ENCODE results near the gene ZNF497. TPM values are rescaled to one million over a fixed set of nuclear protein-coding genes. Genes with fewer than 3 reads are reported as not detected.

Gene ZNF497
- total RNA-seq, 1 experiment from 2014 or later = 2.6 TPM

GRCh38 chr19:58386576-58387337 lies 24.2 kb upstream of the ZNF497 start, which contains the start of gene RPS5:
Gene RPS5 (plus strand): TSS chr19:58387269. CDS start chr19:58388138, 869 bp downstream.
- Histone ChIP-seq H3K4me1 (ENCODE audit: insufficient read depth, low read length, poor library complexity, severe bottlenecking) (peaks cover 19% of the 10 kb centered on the region), H3K27ac (ENCODE audit: low read depth, low read length, poor library complexity, severe bottlenecking) (peak within 1 kb of the TSS; percentile 98), H3K27me3 (replicated peaks; ENCODE audit: insufficient read depth, low read depth, low read length, poor library complexity) (no peaks in the 10 kb centered on the region), H3K4me3 (ENCODE audit: low read depth, low read length, poor library complexity, severe bottlenecking) (peak within 1 kb of the TSS; percentile 76), H3K9me3 (ENCODE audit: low read depth, low read length, poor library complexity, severe bottlenecking) (no peaks in the 10 kb centered on the region), H3K36me3 (ENCODE audit: insufficient read depth, low read length, poor library complexity, severe bottlenecking) (peaks cover 34% of the 10 kb centered on the region)
- ChIA-PET POLR2A (ENCODE audit: low non-redundant PET) (interaction anchor here (0.6 kb wide), 1 partner anchor 22 kb away, joined by 3 read pairs; the partner anchor contains the start of gene ZNF584), CTCF (no interaction called here)
- TF ChIP-seq CTCF (conservative IDR thresholded peaks at IDR 0.05; ENCODE audit: low read depth, low read length) (no peak), EZH2 (IDR thresholded peaks at IDR 0.05; ENCODE audit: borderline replicate concordance, low read depth, low read length, poor library complexity, severe bottlenecking) (no peak)
- peak; percentile 99 for DNase-seq (ENCODE audit: low spot score)
- BruUV-seq (replicated peaks) = TSS peak; percentile 86
- intact Hi-C loops (cut with micrococcal nuclease; ENCODE audit: unreplicated experiment) = no loop called here

DNA sequence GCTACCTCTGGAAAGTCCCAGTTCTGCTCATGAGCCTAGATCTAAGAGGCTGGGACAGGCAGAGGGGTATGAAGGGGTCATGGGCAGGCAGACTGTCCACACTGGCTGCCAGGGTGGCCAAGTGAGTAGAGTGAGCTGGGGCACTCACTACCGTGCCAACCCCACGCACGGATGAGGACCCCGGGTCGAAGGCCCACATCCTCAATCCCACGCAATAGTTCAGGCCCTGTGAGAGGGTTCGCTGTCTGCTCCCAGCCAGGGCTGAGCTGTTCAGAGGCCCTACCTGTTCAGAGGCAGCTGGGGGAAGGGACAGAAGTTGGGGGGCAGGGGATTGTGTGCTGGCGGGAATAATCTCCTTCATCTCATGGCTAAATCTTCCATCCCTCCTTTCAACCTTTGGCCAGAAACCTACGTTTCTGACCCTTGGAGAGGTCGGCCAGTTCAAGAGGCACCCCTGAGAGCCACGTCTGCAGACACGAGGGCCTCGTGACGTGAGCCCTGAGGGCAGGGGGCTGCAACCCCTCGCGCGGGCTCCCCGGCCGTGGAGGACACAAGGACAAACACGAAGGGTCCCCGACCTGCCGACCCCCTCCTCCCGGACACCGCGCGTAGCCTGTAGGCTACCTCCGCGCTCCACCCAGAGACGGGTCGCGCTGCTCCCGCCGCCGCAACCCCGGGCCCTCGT lies 23.5 kb upstream of the ZNF497 start:
- CTCF ChIA-PET = no interaction called here
- POLR2A ChIA-PET (ENCODE audit: low non-redundant PET) = no interaction called here
- peaks cover 21% of the 10 kb centered on the region for H3K4me1 ChIP-seq (ENCODE audit: insufficient read depth, low read length, poor library complexity, severe bottlenecking)
- intact Hi-C loops (cut with micrococcal nuclease; ENCODE audit: unreplicated experiment) = no loop called here
- no peaks in the 10 kb centered on the region for H3K9me3 ChIP-seq (ENCODE audit: low read depth, low read length, poor library complexity, severe bottlenecking)
- H3K36me3 ChIP-seq (ENCODE audit: insufficient read depth, low read length, poor library complexity, severe bottlenecking) = peaks cover 30% of the 10 kb centered on the region
- DNase-seq (ENCODE audit: low spot score) = no peak
- H3K27ac ChIP-seq (ENCODE audit: low read depth, low read length, poor library complexity, severe bottlenecking) = peak overlapping the region; percentile 98
- TF ChIP-seq EZH2 (IDR thresholded peaks at IDR 0.05; ENCODE audit: borderline replicate concordance, low read depth, low read length, poor library complexity, severe bottlenecking) (no peak), CTCF (conservative IDR thresholded peaks at IDR 0.05; ENCODE audit: low read depth, low read length) (no peak)
- no peaks in the 10 kb centered on the region for H3K27me3 ChIP-seq (replicated peaks; ENCODE audit: insufficient read depth, low read depth, low read length, poor library complexity)
- H3K4me3 ChIP-seq (ENCODE audit: low read depth, low read length, poor library complexity, severe bottlenecking) = peak overlapping the region; percentile 76
- BruUV-seq (replicated peaks) = no TSS peak

DNA sequence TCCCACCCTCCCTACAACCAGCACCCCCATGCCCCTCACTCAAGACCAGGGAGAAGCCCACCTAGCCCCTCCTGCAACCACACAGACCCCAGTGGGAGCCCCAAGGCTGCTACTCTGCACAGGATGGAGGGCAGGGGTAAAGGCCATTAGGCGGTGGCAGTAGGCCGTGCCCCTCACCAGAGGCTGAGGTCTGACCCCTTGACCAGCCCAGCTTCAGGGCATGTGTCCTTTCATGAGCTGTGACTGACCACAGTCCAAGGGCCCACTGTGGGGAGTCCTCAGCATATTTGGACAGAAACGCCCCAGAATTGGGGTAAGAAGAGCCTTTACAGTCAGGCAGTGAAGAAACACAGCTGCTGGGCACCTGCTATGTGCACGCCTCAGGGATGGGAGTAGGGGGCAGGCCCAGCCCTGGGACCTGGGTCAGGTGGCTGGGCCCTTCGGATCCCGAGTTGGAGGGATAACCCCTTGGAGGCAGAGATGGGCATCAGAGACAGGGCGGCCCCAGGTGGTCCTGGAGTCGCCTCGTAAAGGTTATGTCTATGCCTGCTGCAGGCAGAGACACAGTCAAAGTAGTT lies 22.9 kb upstream of the ZNF497 start:
- no TSS peak for BruUV-seq (replicated peaks)
- POLR2A ChIA-PET (ENCODE audit: low non-redundant PET) = no interaction called here
- DNase-seq (ENCODE audit: low spot score) = no peak
- TF ChIP-seq CTCF (conservative IDR thresholded peaks at IDR 0.05; ENCODE audit: low read depth, low read length) (no peak), EZH2 (IDR thresholded peaks at IDR 0.05; ENCODE audit: borderline replicate concordance, low read depth, low read length, poor library complexity, severe bottlenecking) (no peak)
- Histone ChIP-seq H3K27ac (ENCODE audit: low read depth, low read length, poor library complexity, severe bottlenecking) (peak overlapping the region; percentile 98), H3K4me3 (ENCODE audit: low read depth, low read length, poor library complexity, severe bottlenecking) (peak overlapping the region; percentile 76), H3K4me1 (ENCODE audit: insufficient read depth, low read length, poor library complexity, severe bottlenecking) (peaks cover 21% of the 10 kb centered on the region), H3K27me3 (replicated peaks; ENCODE audit: insufficient read depth, low read depth, low read length, poor library complexity) (no peaks in the 10 kb centered on the region), H3K36me3 (ENCODE audit: insufficient read depth, low read length, poor library complexity, severe bottlenecking) (peaks cover 23% of the 10 kb centered on the region), H3K9me3 (ENCODE audit: low read depth, low read length, poor library complexity, severe bottlenecking) (no peaks in the 10 kb centered on the region)
- CTCF ChIA-PET = no interaction called here
- intact Hi-C loops (cut with micrococcal nuclease; ENCODE audit: unreplicated experiment) = no loop called here
